GM19328 (cell line): ENCODE results near the gene CST4.
"Not testable (repeated sequence)": the region's sequence is repeated elsewhere in the genome, so short reads cannot be mapped to it uniquely, and the experiment has no call there.

Experiments used
- ATAC-seq: cut with Tn5 transposase; IDR thresholded peaks from one replicate; pipeline ENCODE4 v1.9.1; 2021; ENCODE audit warnings: mild to moderate bottlenecking, moderate library complexity; ENCODE audit not compliant: unreplicated experiment

CST4 gene

GRCh38 chr20:23645575-23645974, 43.3 kb downstream of the CST4 start:
- ATAC-seq: peak; percentile 55

- ATAC-seq: no peak
These were observed 44.7 kb downstream of the CST4 start for GRCh38 chr20:23644164-23644563.

GRCh38 chr20:23643659-23644058, 45.2 kb downstream of the CST4 start:
- no peak for ATAC-seq

GRCh38 chr20:23641936-23642751, 46.7 kb downstream of the CST4 start:
- ATAC-seq: no peak

- ATAC-seq: no peak
These were observed 47.9 kb downstream of the CST4 start for GRCh38 chr20:23640671-23641667.

GRCh38 chr20:23640018-23640601, 48.7 kb downstream of the CST4 start:
- ATAC-seq: no peak

- no peak for ATAC-seq
These were observed 49.3 kb downstream of the CST4 start for GRCh38 chr20:23639490-23639958.

GRCh38 chr20:23638309-23638708, 50.5 kb downstream of the CST4 start:
- ATAC-seq: no peak

- peak; percentile 49 for ATAC-seq
These were observed 51.3 kb downstream of the CST4 start, which contains the start of gene CST3 for GRCh38 chr20:23637282-23638221. CST3 (minus strand) TSS chr20:23637955; CDS start chr20:23637862, 93 bp downstream.

GRCh38 chr20:23636908-23637281, 51.9 kb downstream of the CST4 start:
- no peak for ATAC-seq

GRCh38 chr20:23636182-23636907, 52.5 kb downstream of the CST4 start:
- no peak for ATAC-seq

GRCh38 chr20:23635768-23636090, 53.1 kb downstream of the CST4 start:
- ATAC-seq: not testable (repeated sequence)
